ENCODE results near the gene SP2.
A peak's percentile ranks its signal among the peaks of the same experiment; 100 is the strongest.
"Not testable (repeated sequence)": the region's sequence is repeated elsewhere in the genome, so short reads cannot be mapped to it uniquely, and the experiment has no call there.

Gene SP2

GRCh38 chr17:47918991-47919390 lies 23.0 kb downstream of the SP2 start:
- DNase-seq (ENCODE audit: low spot score) = no peak

GRCh38 chr17:47919889-47920288 lies 23.9 kb downstream of the SP2 start:
- not testable (repeated sequence) for DNase-seq (ENCODE audit: low spot score)

GRCh38 chr17:47924785-47925677 lies 29.0 kb downstream of the SP2 start:
- no peak for DNase-seq (ENCODE audit: low spot score)

GRCh38 chr17:47925678-47925988 lies 29.6 kb downstream of the SP2 start:
- DNase-seq (ENCODE audit: low spot score) = no peak

GRCh38 chr17:47927821-47928400 lies 31.9 kb downstream of the SP2 start:
- DNase-seq (ENCODE audit: low spot score) = no peak

GRCh38 chr17:47928415-47928814 lies 32.4 kb downstream of the SP2 start:
- DNase-seq (ENCODE audit: low spot score) = no peak

GRCh38 chr17:47929218-47930000 lies 33.4 kb downstream of the SP2 start:
- DNase-seq (ENCODE audit: low spot score) = no peak

GRCh38 chr17:47931848-47932247 lies 35.8 kb downstream of the SP2 start:
- DNase-seq (ENCODE audit: low spot score) = no peak

- no peak for DNase-seq (ENCODE audit: low spot score)
These were observed 38.8 kb downstream of the SP2 start for GRCh38 chr17:47934856-47935255.

- not testable (repeated sequence) for DNase-seq (ENCODE audit: low spot score)
These were observed 39.4 kb downstream of the SP2 start for GRCh38 chr17:47935468-47935867.

GRCh38 chr17:47935961-47936360 lies 39.9 kb downstream of the SP2 start:
- DNase-seq (ENCODE audit: low spot score) = no peak

- DNase-seq (ENCODE audit: low spot score) = no peak
These were observed 41.9 kb downstream of the SP2 start for GRCh38 chr17:47937941-47938340.

GRCh38 chr17:47941246-47942095 lies 45.4 kb downstream of the SP2 start, which contains the start of gene PNPO:
PNPO (plus strand) TSS chr17:47941571; CDS start chr17:47941676, 105 bp downstream.
- peak; percentile 99 for DNase-seq (ENCODE audit: low spot score)

- no peak for DNase-seq (ENCODE audit: low spot score)
These were observed 46.1 kb downstream of the SP2 start for GRCh38 chr17:47942096-47942510.

GRCh38 chr17:47942568-47942967 lies 46.5 kb downstream of the SP2 start:
- no peak for DNase-seq (ENCODE audit: low spot score)

GRCh38 chr17:47945080-47945479 lies 49.0 kb downstream of the SP2 start:
- no peak for DNase-seq (ENCODE audit: low spot score)

GRCh38 chr17:47945529-47946508 lies 49.8 kb downstream of the SP2 start:
- DNase-seq (ENCODE audit: low spot score) = no peak

- DNase-seq (ENCODE audit: low spot score) = no peak
These were observed 50.5 kb downstream of the SP2 start for GRCh38 chr17:47946516-47946915.

- DNase-seq (ENCODE audit: low spot score) = peak; percentile 89
These were observed 50.9 kb downstream of the SP2 start for GRCh38 chr17:47946929-47947397.

GRCh38 chr17:47948706-47949196 lies 52.7 kb downstream of the SP2 start:
- no peak for DNase-seq (ENCODE audit: low spot score)
